SK-N-SH treated with all-trans-retinoic acid at 6 μM for 48 hours (cell line): Measurements from ENCODE around the gene GAS2L3.

Experiments used
- ATAC-seq: fragments of 200-7000 bp; cut with Tn5 transposase; 3 replicates; pipeline ENCODE4 v1.9.1; 2020; ENCODE audit warnings: mild to moderate bottlenecking, moderate library complexity
- ARNTL ChIP-seq: fragments of 450-650 bp; formaldehyde crosslinking; IDR thresholded peaks from 2 replicates; pipeline ENCODE4 v1.5.0; 2020; ENCODE audit warnings: low read depth, mild to moderate bottlenecking, moderate library complexity, borderline replicate concordance
- BACH2 ChIP-seq: fragments of 250-450 bp; sonication (Bioruptor Pico); IDR thresholded peaks from 2 replicates; pipeline ENCODE4 v1.9.0; 2021; ENCODE audit warnings: mild to moderate bottlenecking, borderline replicate concordance
- CSDC2 ChIP-seq: fragments of 250-450 bp; sonication (Bioruptor Pico); IDR thresholded peaks from 2 replicates; pipeline ENCODE4 v1.5.0; 2020; ENCODE audit warnings: mild to moderate bottlenecking, moderate library complexity
- ESRRG ChIP-seq: fragments of 250-450 bp; sonication (Bioruptor Pico); IDR thresholded peaks from 2 replicates; pipeline ENCODE4 v1.6.1; 2021; ENCODE audit warnings: mild to moderate bottlenecking
- GLIS3 ChIP-seq: fragments of 250-450 bp; sonication (Bioruptor Pico); IDR thresholded peaks from 2 replicates; pipeline ENCODE4 v1.5.0; 2020; ENCODE audit warnings: mild to moderate bottlenecking, moderate library complexity
- ISL1 ChIP-seq: fragments of 250-450 bp; sonication (Bioruptor Pico); IDR thresholded peaks from 2 replicates; pipeline ENCODE4 v2.1.2; 2022; ENCODE audit warnings: mild to moderate bottlenecking, moderate library complexity
- OSR1 ChIP-seq: fragments of 250-450 bp; sonication (Bioruptor Pico); IDR thresholded peaks from 2 replicates; pipeline ENCODE4 v1.8.0; 2022; ENCODE audit warnings: moderate library complexity, mild to moderate bottlenecking, inconsistent platforms
- PPARA ChIP-seq: fragments of 250-450 bp; sonication (Bioruptor Pico); IDR thresholded peaks from 2 replicates; pipeline ENCODE4 v1.5.0; 2020; ENCODE audit warnings: mild to moderate bottlenecking, borderline replicate concordance
- RARB ChIP-seq: fragments of 250-450 bp; sonication (Bioruptor Pico); IDR thresholded peaks from 2 replicates; pipeline ENCODE4 v1.8.0; 2021; ENCODE audit warnings: mild to moderate bottlenecking, moderate library complexity
- TCF4 ChIP-seq: fragments of 250-450 bp; sonication (Bioruptor Pico); IDR thresholded peaks from 2 replicates; pipeline ENCODE4 v1.8.0; 2021; ENCODE audit warnings: mild to moderate bottlenecking, moderate library complexity, borderline replicate concordance
- TOX ChIP-seq: fragments of 250-450 bp; sonication (Bioruptor Pico); IDR thresholded peaks from 2 replicates; pipeline ENCODE4 v1.8.0; 2021; ENCODE audit warnings: mild to moderate bottlenecking, moderate library complexity, borderline replicate concordance
- ZC3H10 ChIP-seq: fragments of 250-450 bp; sonication (Bioruptor Pico); IDR thresholded peaks from 2 replicates; pipeline ENCODE4 v1.5.1; 2021; ENCODE audit warnings: mild to moderate bottlenecking, moderate library complexity
- ZFP3 ChIP-seq: fragments of 250-450 bp; sonication (Bioruptor Pico); IDR thresholded peaks from 2 replicates; pipeline ENCODE4 v1.5.0; 2020; ENCODE audit warnings: mild to moderate bottlenecking, moderate library complexity
- ZFP30 ChIP-seq: fragments of 450-650 bp; formaldehyde crosslinking; IDR thresholded peaks from 2 replicates; pipeline ENCODE4 v1.5.0; 2022; ENCODE audit warnings: mild to moderate bottlenecking, moderate library complexity
- ZNF565 ChIP-seq: fragments of 450-650 bp; formaldehyde crosslinking; conservative IDR thresholded peaks from 2 replicates; pipeline ENCODE4 v1.5.0; 2020; ENCODE audit warnings: low read depth, mild to moderate bottlenecking, moderate library complexity
- ZNF70 ChIP-seq: fragments of 450-650 bp; formaldehyde crosslinking; IDR thresholded peaks from 2 replicates; pipeline ENCODE4 v1.5.0; 2020; ENCODE audit warnings: mild to moderate bottlenecking, moderate library complexity
- TF ChIP-seq, protein P1 (sequence below): fragments of 250-450 bp; sonication (Bioruptor Pico); IDR thresholded peaks from 2 replicates; pipeline ENCODE4 v1.5.0; 2020; ENCODE audit warnings: mild to moderate bottlenecking, moderate library complexity
- TF ChIP-seq, protein P2 (sequence below): fragments of 250-450 bp; sonication (Bioruptor Pico); IDR thresholded peaks from 2 replicates; pipeline ENCODE4 v1.5.1; 2020; ENCODE audit warnings: low read depth, mild to moderate bottlenecking, moderate library complexity
- TF ChIP-seq, protein P3 (sequence below): fragments of 250-450 bp; sonication (Bioruptor Pico); IDR thresholded peaks from 2 replicates; pipeline ENCODE4 v1.8.0; 2020; ENCODE audit warnings: mild to moderate bottlenecking, moderate library complexity, borderline replicate concordance
- TF ChIP-seq, protein P4 (sequence below): fragments of 250-450 bp; sonication (Bioruptor Pico); IDR thresholded peaks from 2 replicates; pipeline ENCODE4 v1.5.1; 2021; ENCODE audit warnings: mild to moderate bottlenecking, moderate library complexity
- TF ChIP-seq, protein P5 (sequence below): fragments of 250-450 bp; sonication (Bioruptor Pico); IDR thresholded peaks from 2 replicates; pipeline ENCODE4 v1.8.0; 2021; ENCODE audit warnings: low read depth, mild to moderate bottlenecking, moderate library complexity, borderline replicate concordance

Gene GAS2L3

DNA sequence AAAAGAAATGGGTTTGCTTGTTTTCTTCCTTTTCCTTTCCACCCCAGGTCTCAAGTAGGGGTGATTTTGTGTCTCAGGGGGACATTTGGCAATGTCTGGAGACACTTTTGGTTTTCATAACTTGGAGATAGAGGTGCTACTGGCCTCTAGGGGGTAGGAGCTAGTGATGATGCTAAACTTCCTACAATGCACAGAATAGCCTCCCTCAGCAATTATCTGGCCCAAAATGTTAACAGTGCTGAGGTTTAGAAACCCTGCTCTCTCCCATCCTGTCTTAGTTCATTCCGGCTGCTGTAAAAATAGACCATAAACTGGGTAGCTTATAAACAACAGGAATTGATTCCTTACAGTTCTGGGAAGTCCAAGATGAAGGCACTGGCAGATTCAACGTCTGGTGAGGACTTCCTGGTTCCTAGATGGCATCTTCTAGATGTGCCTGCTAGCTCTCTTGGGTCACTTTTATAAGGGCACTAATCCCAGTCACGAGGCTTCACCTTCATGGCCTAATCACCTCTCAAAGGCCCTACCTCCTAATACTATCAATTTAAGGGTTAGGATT is 7.4 kb upstream of the GAS2L3 start (continued):
- TF ChIP-seq, protein P1, sequence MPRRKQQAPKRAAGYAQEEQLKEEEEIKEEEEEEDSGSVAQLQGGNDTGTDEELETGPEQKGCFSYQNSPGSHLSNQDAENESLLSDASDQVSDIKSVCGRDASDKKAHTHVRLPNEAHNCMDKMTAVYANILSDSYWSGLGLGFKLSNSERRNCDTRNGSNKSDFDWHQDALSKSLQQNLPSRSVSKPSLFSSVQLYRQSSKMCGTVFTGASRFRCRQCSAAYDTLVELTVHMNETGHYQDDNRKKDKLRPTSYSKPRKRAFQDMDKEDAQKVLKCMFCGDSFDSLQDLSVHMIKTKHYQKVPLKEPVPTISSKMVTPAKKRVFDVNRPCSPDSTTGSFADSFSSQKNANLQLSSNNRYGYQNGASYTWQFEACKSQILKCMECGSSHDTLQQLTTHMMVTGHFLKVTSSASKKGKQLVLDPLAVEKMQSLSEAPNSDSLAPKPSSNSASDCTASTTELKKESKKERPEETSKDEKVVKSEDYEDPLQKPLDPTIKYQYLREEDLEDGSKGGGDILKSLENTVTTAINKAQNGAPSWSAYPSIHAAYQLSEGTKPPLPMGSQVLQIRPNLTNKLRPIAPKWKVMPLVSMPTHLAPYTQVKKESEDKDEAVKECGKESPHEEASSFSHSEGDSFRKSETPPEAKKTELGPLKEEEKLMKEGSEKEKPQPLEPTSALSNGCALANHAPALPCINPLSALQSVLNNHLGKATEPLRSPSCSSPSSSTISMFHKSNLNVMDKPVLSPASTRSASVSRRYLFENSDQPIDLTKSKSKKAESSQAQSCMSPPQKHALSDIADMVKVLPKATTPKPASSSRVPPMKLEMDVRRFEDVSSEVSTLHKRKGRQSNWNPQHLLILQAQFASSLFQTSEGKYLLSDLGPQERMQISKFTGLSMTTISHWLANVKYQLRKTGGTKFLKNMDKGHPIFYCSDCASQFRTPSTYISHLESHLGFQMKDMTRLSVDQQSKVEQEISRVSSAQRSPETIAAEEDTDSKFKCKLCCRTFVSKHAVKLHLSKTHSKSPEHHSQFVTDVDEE (CRISPR knock-in tag): no peak
- no peak for TF ChIP-seq ARNTL
- TF ChIP-seq ZC3H10: no peak
- TF ChIP-seq, all 23 proteins: peak for 0

DNA sequence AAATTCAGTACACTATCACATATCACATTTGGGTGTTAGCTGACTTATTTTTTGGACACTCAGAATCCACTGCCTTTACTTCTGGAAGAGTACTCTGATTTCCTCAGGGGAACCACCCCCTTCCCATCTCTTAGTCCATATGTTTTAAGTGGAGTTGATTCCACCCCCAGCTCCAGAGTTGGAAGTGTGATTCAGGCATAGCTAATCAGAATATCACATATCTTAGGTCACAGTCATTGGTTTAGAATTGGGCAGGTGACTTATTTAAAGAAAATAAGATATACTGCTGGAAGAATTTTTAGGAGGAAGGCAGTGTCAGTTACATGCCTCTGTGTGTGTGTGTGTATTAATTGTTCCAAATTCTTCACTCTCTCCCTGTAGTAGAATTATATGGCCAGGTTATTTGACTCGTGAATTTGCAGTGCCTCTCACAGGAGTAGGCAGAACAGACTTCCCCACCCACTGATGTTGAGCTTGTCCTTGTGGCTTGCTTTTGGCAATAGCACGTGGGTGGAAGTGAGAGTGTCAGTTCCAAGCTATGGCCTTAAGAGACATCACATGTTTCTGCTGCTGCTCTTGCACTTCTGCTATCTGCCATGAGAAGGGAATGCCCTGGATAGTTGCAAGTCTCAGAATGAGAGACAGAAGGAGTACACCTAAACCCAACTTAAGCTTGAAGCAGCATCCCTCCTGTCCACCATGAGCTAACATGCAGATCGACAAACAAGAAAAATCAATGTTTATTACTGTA is 6.4 kb upstream of the GAS2L3 start:
- ATAC-seq: no peak; the same call in 2 of the 3 replicates
- TF ChIP-seq CSDC2 (CRISPR knock-in tag) (no peak), ZNF565 (CRISPR knock-in tag) (no peak), RARB (CRISPR knock-in tag) (no peak), PPARA (CRISPR knock-in tag) (no peak), GLIS3 (no peak), ESRRG (CRISPR knock-in tag) (no peak), TCF4 (CRISPR knock-in tag) (no peak), OSR1 (CRISPR knock-in tag) (no peak)
- TF ChIP-seq, protein P2, sequence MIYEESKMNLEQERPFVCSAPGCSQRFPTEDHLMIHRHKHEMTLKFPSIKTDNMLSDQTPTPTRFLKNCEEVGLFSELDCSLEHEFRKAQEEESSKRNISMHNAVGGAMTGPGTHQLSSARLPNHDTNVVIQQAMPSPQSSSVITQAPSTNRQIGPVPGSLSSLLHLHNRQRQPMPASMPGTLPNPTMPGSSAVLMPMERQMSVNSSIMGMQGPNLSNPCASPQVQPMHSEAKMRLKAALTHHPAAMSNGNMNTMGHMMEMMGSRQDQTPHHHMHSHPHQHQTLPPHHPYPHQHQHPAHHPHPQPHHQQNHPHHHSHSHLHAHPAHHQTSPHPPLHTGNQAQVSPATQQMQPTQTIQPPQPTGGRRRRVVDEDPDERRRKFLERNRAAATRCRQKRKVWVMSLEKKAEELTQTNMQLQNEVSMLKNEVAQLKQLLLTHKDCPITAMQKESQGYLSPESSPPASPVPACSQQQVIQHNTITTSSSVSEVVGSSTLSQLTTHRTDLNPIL: no peak
- TF ChIP-seq, protein P3, sequence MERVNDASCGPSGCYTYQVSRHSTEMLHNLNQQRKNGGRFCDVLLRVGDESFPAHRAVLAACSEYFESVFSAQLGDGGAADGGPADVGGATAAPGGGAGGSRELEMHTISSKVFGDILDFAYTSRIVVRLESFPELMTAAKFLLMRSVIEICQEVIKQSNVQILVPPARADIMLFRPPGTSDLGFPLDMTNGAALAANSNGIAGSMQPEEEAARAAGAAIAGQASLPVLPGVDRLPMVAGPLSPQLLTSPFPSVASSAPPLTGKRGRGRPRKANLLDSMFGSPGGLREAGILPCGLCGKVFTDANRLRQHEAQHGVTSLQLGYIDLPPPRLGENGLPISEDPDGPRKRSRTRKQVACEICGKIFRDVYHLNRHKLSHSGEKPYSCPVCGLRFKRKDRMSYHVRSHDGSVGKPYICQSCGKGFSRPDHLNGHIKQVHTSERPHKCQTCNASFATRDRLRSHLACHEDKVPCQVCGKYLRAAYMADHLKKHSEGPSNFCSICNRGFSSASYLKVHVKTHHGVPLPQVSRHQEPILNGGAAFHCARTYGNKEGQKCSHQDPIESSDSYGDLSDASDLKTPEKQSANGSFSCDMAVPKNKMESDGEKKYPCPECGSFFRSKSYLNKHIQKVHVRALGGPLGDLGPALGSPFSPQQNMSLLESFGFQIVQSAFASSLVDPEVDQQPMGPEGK: no peak

DNA sequence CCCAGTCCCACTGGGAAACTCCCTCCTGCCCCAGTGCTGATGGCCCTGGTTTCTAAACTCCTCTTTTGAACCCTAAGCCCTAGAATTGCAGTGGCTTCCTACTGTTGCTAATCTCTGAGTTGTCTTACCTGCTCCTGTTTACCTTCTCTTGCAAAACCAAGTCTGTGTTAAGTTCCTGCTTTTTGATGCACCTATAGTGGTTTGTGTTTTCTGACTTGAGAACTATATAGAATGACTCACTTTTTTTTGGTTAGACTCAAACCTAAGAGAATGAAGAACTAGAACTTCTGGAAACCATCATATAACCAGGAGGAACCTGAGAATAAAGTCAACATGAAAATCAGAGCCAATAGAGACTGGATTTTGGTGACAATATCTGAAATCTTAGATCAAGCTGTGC is 5.5 kb upstream of the GAS2L3 start:
- TF ChIP-seq TOX (CRISPR knock-in tag) (no peak), ZNF70 (no peak), CSDC2 (CRISPR knock-in tag) (no peak), OSR1 (CRISPR knock-in tag) (no peak), ARNTL (no peak), ESRRG (CRISPR knock-in tag) (no peak), ISL1 (CRISPR knock-in tag) (no peak), TCF4 (CRISPR knock-in tag) (no peak), PPARA (CRISPR knock-in tag) (no peak), RARB (CRISPR knock-in tag) (no peak), ZFP30 (no peak), ZC3H10 (no peak), BACH2 (CRISPR knock-in tag) (no peak), ZFP3 (CRISPR knock-in tag) (no peak), GLIS3 (no peak)
- TF ChIP-seq, protein P4, sequence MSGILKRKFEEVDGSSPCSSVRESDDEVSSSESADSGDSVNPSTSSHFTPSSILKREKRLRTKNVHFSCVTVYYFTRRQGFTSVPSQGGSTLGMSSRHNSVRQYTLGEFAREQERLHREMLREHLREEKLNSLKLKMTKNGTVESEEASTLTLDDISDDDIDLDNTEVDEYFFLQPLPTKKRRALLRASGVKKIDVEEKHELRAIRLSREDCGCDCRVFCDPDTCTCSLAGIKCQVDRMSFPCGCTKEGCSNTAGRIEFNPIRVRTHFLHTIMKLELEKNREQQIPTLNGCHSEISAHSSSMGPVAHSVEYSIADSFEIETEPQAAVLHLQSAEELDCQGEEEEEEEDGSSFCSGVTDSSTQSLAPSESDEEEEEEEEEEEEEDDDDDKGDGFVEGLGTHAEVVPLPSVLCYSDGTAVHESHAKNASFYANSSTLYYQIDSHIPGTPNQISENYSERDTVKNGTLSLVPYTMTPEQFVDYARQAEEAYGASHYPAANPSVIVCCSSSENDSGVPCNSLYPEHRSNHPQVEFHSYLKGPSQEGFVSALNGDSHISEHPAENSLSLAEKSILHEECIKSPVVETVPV (CRISPR knock-in tag): no peak
- TF ChIP-seq, protein P3: no peak
- TF ChIP-seq, protein P1 (CRISPR knock-in tag): no peak
- TF ChIP-seq, protein P5, sequence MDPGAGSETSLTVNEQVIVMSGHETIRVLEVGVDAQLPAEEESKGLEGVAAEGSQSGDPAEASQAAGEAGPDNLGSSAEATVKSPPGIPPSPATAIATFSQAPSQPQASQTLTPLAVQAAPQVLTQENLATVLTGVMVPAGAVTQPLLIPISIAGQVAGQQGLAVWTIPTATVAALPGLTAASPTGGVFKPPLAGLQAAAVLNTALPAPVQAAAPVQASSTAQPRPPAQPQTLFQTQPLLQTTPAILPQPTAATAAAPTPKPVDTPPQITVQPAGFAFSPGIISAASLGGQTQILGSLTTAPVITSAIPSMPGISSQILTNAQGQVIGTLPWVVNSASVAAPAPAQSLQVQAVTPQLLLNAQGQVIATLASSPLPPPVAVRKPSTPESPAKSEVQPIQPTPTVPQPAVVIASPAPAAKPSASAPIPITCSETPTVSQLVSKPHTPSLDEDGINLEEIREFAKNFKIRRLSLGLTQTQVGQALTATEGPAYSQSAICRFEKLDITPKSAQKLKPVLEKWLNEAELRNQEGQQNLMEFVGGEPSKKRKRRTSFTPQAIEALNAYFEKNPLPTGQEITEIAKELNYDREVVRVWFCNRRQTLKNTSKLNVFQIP: no peak
- no peak for ATAC-seq
